Lung (tissue), 12 donors: ENCODE measurements around the gene TLR7. TPM values are rescaled to one million over a fixed set of nuclear protein-coding genes. Genes with fewer than 3 reads are reported as not detected.

Experiments used
- ATAC-seq: fragments of 200-7000 bp; cut with Tn5 transposase; one replicate; pipeline ENCODE4 v1.9.1; 2020; ENCODE audit warnings: moderate number of reproducible peaks; ENCODE audit not compliant: insufficient read depth, low FRiP score
- DNase-seq, 3 donors: peaks; one replicate each; pipeline ENCODE4 v3.0.0-alpha.2; 2013 to 2017
- H3K27ac ChIP-seq, 2 donors: one replicate each; pipeline ENCODE4 v1.5.1; 2013; ENCODE audit warnings: mild to moderate bottlenecking in 2 of 2, moderate library complexity in 2 of 2, control low read depth in 1 of 2, inconsistent platforms in 1 of 2, low read depth in 1 of 2, low read length in 1 of 2
- H3K27me3 ChIP-seq, 3 donors: one replicate each; pipeline ENCODE4 v1.5.1; 2013; ENCODE audit warnings: low read length in 2 of 3; ENCODE audit not compliant: control insufficient read depth in 3 of 3, insufficient read depth in 3 of 3
- H3K36me3 ChIP-seq, 4 donors: one replicate each; pipeline ENCODE4 v1.5.1; 2013; ENCODE audit warnings: low read length in 4 of 4, mild to moderate bottlenecking in 1 of 4, moderate library complexity in 1 of 4; ENCODE audit not compliant: control insufficient read depth in 4 of 4, insufficient read depth in 4 of 4
- H3K4me1 ChIP-seq, 5 donors: one replicate each; pipeline ENCODE4 v1.5.1; 2013; ENCODE audit warnings: low read length in 5 of 5, mild to moderate bottlenecking in 2 of 5, moderate library complexity in 1 of 5; ENCODE audit not compliant: control insufficient read depth in 5 of 5, insufficient read depth in 5 of 5
- H3K4me3 ChIP-seq: one replicate; pipeline ENCODE4 v1.5.1; 2013; ENCODE audit warnings: mild to moderate bottlenecking, control low read depth, moderate library complexity
- H3K9ac ChIP-seq, 2 donors: one replicate each; pipeline ENCODE4 v1.5.1; 2013; ENCODE audit warnings: low read length in 2 of 2, control low read depth in 1 of 2; ENCODE audit not compliant: insufficient read depth in 1 of 2
- H3K9me3 ChIP-seq, 4 donors: one replicate each; pipeline ENCODE4 v1.5.1; 2013; ENCODE audit warnings: low read length in 3 of 4, mild to moderate bottlenecking in 1 of 4, moderate library complexity in 1 of 4; ENCODE audit not compliant: control insufficient read depth in 4 of 4, insufficient read depth in 3 of 4
- CTCF ChIP-seq: IDR thresholded peaks from 2 replicates; pipeline ENCODE4 v1.5.1; 2012; ENCODE audit warnings: mild to moderate bottlenecking; ENCODE audit errors: control extremely low read depth, extremely low read depth
- WGBS, 2 donors: extraction: QIAGEN DNeasy Blood & Tissue Kit; methylation state at CpG; one replicate each; pipeline ENCODE4 v1.1.7; 2013; 5-methylcytosine and 5-hydroxymethylcytosine counted together
- polyA plus RNA-seq, 2 donors: library from polyadenylated mRNA; stranded (reverse); fragments of 200-250 nt; gene quantifications; one replicate each; pipeline ENCODE4 v1.2.1, GENCODE V29; 2013
- total RNA-seq, 2 donors: library from RNA; depleted of rRNA in 1 of 2; stranded (reverse); fragments of >200 nt in 1 of 2; gene quantifications; one replicate each; pipeline ENCODE4 v1.2.1, GENCODE V29; 2014 to 2021
- donor health status: control.
- donor health status: control.
- donor health status: Bipolar disorder and iron deficiency.
- donor health status: healthy.
- donor health status: DM: yes; HTN: yes; CAD: no.

Gene TLR7
- total and polyA plus RNA-seq, 4 donors, result 0.26 to 3.5 (median 0.80) TPM

- no peak for ATAC-seq
- Histone ChIP-seq H3K9ac (no peak overlapping the region), H3K27ac (no peak overlapping the region), H3K4me1 (no peaks in the 10 kb centered on the region), H3K36me3 (no peaks in the 10 kb centered on the region), H3K27me3 (peaks cover 0 to 12% (median 0%) of the 10 kb centered on the region in 3 donors), H3K4me3 (no peak overlapping the region), H3K9me3 (peaks cover 0 to 2% (median 0%) of the 10 kb centered on the region in 4 donors)
- 55 to 68% methylated on average over 2 of the region's 2 CpGs for WGBS, 2 donors
- DNase-seq, result no peak
- TF ChIP-seq CTCF, result no peak
Observed at GRCh38 chrX:12911122-12911470, 44.2 kb downstream of the TLR7 start.

DNA sequence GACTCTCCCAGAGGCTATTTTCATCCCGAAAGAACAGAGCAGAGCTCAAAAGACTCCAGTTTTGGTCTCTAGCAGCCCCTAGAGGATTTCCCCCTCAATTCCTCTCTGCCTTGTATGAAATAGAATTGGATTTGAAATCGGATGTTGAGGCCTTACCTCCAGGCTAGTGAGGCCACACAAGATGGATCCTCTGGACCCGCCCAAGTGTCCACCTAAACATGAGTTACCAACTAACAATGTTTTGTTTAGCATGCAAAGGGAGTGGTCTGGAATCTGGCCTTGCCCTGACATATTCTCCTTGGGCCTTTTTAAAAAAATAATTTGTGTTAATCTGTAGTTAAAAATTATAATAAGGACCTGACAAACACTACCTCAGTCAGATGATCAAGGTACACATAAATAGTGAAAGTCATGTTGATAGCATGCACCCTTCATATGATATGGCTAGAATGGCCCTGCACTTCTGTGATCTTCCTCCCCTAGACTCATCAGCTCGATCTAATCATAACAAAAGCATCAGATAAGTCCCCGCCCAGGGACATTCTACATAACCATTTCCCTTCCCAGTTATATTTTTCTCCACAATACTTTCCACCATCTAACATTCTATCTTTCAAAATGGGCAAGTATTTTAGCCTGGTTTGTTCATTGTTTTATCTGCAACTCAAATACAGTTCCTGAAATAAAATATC is 46.1 kb downstream of the TLR7 start:
- 72 to 83% methylated on average over 5 of the region's 5 CpGs for WGBS, 2 donors
- H3K9ac ChIP-seq, result no peak overlapping the region
- peaks cover 0 to 13% (median 3%) of the 10 kb centered on the region in 3 donors for H3K27me3 ChIP-seq
- no peak for TF ChIP-seq CTCF
- no peaks in the 10 kb centered on the region for H3K36me3 ChIP-seq
- ATAC-seq (no peak), DNase-seq (no peak)
- H3K4me1 ChIP-seq, result no peaks in the 10 kb centered on the region
- no peak overlapping the region for H3K27ac ChIP-seq
- H3K9me3 ChIP-seq, result peaks cover 0 to 4% (median 0%) of the 10 kb centered on the region in 4 donors
- H3K4me3 ChIP-seq, result no peak overlapping the region

DNA sequence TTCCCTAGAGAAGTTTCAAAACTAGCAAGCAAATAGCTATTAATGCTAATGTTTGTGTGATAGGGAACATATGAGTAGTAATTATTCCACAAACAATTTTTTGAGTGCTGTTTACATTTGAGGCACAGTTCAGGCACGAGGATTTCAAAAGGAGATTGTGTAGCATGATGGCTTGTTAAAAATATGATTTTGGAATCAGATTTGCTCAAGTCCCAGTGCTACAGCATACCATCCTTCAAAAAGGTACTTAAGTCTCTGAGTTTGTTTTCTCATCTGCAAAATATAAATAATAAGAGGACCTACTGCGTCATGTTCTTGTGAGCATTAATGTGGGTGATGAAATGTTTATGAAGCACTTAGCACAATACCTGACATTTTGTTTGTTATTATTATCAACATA is 50.9 kb downstream of the TLR7 start:
- no peak overlapping the region for H3K27ac ChIP-seq
- no peak overlapping the region for H3K4me3 ChIP-seq
- no peak for TF ChIP-seq CTCF
- 56 to 67% methylated on average over 2 of the region's 2 CpGs for WGBS, 2 donors
- H3K4me1 ChIP-seq, result no peaks in the 10 kb centered on the region
- peaks cover 3 to 8% (median 3%) of the 10 kb centered on the region in 3 donors for H3K27me3 ChIP-seq
- H3K36me3 ChIP-seq, result no peaks in the 10 kb centered on the region
- DNase-seq (no peak), ATAC-seq (no peak)
- H3K9me3 ChIP-seq, result peaks cover 0 to 4% (median 0%) of the 10 kb centered on the region in 4 donors
- H3K9ac ChIP-seq, result no peak overlapping the region

- DNase-seq (no peak), ATAC-seq (no peak)
- Histone ChIP-seq H3K9ac (no peak overlapping the region), H3K27ac (no peak overlapping the region), H3K4me1 (no peaks in the 10 kb centered on the region), H3K27me3 (peaks cover 3 to 8% (median 6%) of the 10 kb centered on the region in 3 donors), H3K36me3 (no peaks in the 10 kb centered on the region), H3K4me3 (no peak overlapping the region), H3K9me3 (peaks cover 0 to 4% (median 0%) of the 10 kb centered on the region in 4 donors)
- 38 to 73% methylated on average over 10 of the region's 10 CpGs for WGBS, 2 donors
- TF ChIP-seq CTCF, result no peak
Observed at GRCh38 chrX:12919051-12919450, 52.2 kb downstream of the TLR7 start.
